Endothelial cell of umbilical vein (primary cell): ENCODE measurements around the gene CCDC85A.

Experiments used
- EZH2 ChIP-seq: IDR thresholded peaks from 2 replicates; pipeline ENCODE4 v1.6.1; 2012; ENCODE audit warnings: borderline replicate concordance, low read depth, mild to moderate bottlenecking, moderate library complexity, low read length, inconsistent platforms; ENCODE audit not compliant: severe bottlenecking
- JUN ChIP-seq: IDR thresholded peaks from 2 replicates; pipeline ENCODE4 v1.6.1; 2011; ENCODE audit warnings: borderline replicate concordance, low read depth; ENCODE audit not compliant: insufficient read length, insufficient read depth
- POLR2A ChIP-seq: IDR thresholded peaks from 2 replicates; pipeline ENCODE4 v1.6.1; 2012; ENCODE audit warnings: low read depth, mild to moderate bottlenecking, control low read depth, low read length
- POLR2AphosphoS5 ChIP-seq: IDR thresholded peaks from 2 replicates; pipeline ENCODE4 v1.6.1; 2012; ENCODE audit warnings: low read depth, mild to moderate bottlenecking, control low read depth, low read length, moderate library complexity; ENCODE audit not compliant: insufficient read depth
- TF ChIP-seq, protein P1 (sequence below), 2 donors: IDR thresholded peaks; 1 replicate in 1 of 2; 2 replicates in 1 of 2; pipeline ENCODE4 v1.5.1; 2011; ENCODE audit warnings: low read length in 2 of 2, mild to moderate bottlenecking in 2 of 2, moderate library complexity in 2 of 2, control low read depth in 1 of 2, inconsistent platforms in 1 of 2, low read depth in 1 of 2; ENCODE audit not compliant: insufficient read depth in 1 of 2; ENCODE audit errors: extremely low read depth in 1 of 2
- TF ChIP-seq, protein P2 (sequence below): IDR thresholded peaks from 2 replicates; pipeline ENCODE4 v1.6.1; 2011; ENCODE audit not compliant: insufficient read depth, insufficient read length

DNA sequence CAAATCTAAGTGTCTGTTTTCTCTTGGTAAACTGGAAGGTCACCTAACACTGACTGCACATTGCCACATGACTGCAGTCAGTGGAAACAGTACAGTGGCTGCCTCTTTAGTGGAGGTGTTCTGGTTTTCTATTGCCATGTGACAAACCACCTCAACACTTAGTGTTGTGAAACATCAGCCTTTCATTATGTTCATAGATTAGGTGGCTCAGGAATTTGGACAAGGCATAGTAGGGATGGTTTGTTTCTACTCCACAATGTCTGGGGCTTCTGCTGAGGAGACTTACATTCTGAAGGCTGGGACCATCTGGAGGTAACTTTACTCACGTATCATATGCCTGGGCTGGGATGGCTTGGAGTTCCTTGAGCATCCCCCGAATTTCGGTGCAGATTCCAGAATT lies 26.5 kb downstream of the CCDC85A start:
- TF ChIP-seq, protein P1, sequence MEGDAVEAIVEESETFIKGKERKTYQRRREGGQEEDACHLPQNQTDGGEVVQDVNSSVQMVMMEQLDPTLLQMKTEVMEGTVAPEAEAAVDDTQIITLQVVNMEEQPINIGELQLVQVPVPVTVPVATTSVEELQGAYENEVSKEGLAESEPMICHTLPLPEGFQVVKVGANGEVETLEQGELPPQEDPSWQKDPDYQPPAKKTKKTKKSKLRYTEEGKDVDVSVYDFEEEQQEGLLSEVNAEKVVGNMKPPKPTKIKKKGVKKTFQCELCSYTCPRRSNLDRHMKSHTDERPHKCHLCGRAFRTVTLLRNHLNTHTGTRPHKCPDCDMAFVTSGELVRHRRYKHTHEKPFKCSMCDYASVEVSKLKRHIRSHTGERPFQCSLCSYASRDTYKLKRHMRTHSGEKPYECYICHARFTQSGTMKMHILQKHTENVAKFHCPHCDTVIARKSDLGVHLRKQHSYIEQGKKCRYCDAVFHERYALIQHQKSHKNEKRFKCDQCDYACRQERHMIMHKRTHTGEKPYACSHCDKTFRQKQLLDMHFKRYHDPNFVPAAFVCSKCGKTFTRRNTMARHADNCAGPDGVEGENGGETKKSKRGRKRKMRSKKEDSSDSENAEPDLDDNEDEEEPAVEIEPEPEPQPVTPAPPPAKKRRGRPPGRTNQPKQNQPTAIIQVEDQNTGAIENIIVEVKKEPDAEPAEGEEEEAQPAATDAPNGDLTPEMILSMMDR (IDR thresholded peaks at IDR 0.05; ENCODE audit: extremely low read depth in 1 of 2, insufficient read depth in 1 of 2, low read depth in 1 of 2, low read length in 2 of 2) = no peak
- TF ChIP-seq POLR2A = no peak
- no peak for TF ChIP-seq POLR2AphosphoS5
- TF ChIP-seq JUN = no peak
- TF ChIP-seq EZH2 = no peak
- TF ChIP-seq, protein P2, sequence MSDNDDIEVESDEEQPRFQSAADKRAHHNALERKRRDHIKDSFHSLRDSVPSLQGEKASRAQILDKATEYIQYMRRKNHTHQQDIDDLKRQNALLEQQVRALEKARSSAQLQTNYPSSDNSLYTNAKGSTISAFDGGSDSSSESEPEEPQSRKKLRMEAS = no peak
